WTC11 (cell line): ENCODE data around the gene RFTN1.

Experiments
- CDX4 ChIP-seq: fragments of 250-450 bp; sonication (Bioruptor Pico); IDR thresholded peaks from 2 replicates; pipeline ENCODE4 v1.9.0; 2021; ENCODE audit warnings: moderate library complexity, mild to moderate bottlenecking, inconsistent platforms, borderline replicate concordance
- CREM ChIP-seq: sonication (generic); formaldehyde crosslinking; IDR thresholded peaks from 2 replicates; pipeline ENCODE4 v1.8.1; 2022; ENCODE audit warnings: mild to moderate bottlenecking, missing genetic modification reagents, moderate library complexity
- CTCF ChIP-seq: fragments of 200-600 bp; IDR thresholded peaks from 2 replicates; pipeline ENCODE4 v1.8.0; 2022; ENCODE audit warnings: antibody characterized with exemption
- FOXJ3 ChIP-seq: sonication (generic); formaldehyde crosslinking; IDR thresholded peaks from 2 replicates; pipeline ENCODE4 v1.9.0; 2021; ENCODE audit warnings: missing genetic modification reagents, mild to moderate bottlenecking, borderline replicate concordance
- FOXP4 ChIP-seq: sonication (generic); formaldehyde crosslinking; IDR thresholded peaks from 2 replicates; pipeline ENCODE4 v1.8.0; 2022; ENCODE audit warnings: mild to moderate bottlenecking, missing genetic modification reagents
- GABPB1 ChIP-seq: sonication (generic); formaldehyde crosslinking; IDR thresholded peaks from 2 replicates; pipeline ENCODE4 v1.8.1; 2023; ENCODE audit warnings: mild to moderate bottlenecking, missing genetic modification reagents
- JUN ChIP-seq: sonication (generic); formaldehyde crosslinking; IDR thresholded peaks from 2 replicates; pipeline ENCODE4 v1.8.0; 2023; ENCODE audit warnings: mild to moderate bottlenecking, missing genetic modification reagents
- MAX ChIP-seq: sonication (generic); formaldehyde crosslinking; IDR thresholded peaks from 2 replicates; pipeline ENCODE4 v1.8.0; 2022; ENCODE audit warnings: mild to moderate bottlenecking, missing genetic modification reagents
- NFYB ChIP-seq: sonication (generic); formaldehyde crosslinking; conservative IDR thresholded peaks from 2 replicates; pipeline ENCODE4 v1.8.0; 2022; ENCODE audit warnings: low read depth, missing genetic modification reagents
- NR2C2 ChIP-seq: sonication (generic); formaldehyde crosslinking; IDR thresholded peaks from 2 replicates; pipeline ENCODE4 v1.8.0; 2022; ENCODE audit warnings: mild to moderate bottlenecking, missing genetic modification reagents
- USF2 ChIP-seq: sonication (generic); formaldehyde crosslinking; IDR thresholded peaks from 2 replicates; pipeline ENCODE4 v1.8.1; 2023; ENCODE audit warnings: mild to moderate bottlenecking, missing genetic modification reagents, moderate library complexity
- ZNF396 ChIP-seq: fragments of 250-450 bp; sonication (Bioruptor Pico); IDR thresholded peaks from 2 replicates; pipeline ENCODE4 v1.8.0; 2021; ENCODE audit warnings: mild to moderate bottlenecking, moderate library complexity, borderline replicate concordance
- ZNF671 ChIP-seq: fragments of 250-450 bp; sonication (Bioruptor Pico); IDR thresholded peaks from 2 replicates; pipeline ENCODE4 v1.8.0; 2021; ENCODE audit warnings: mild to moderate bottlenecking

GRCh38 chr3:16503191-16503776 is 10.2 kb downstream of the RFTN1 start:
- TF ChIP-seq CTCF (no peak), USF2 (CRISPR knock-in tag) (no peak), CDX4 (CRISPR knock-in tag) (no peak), CREM (CRISPR knock-in tag) (no peak), MAX (CRISPR knock-in tag) (no peak), GABPB1 (CRISPR knock-in tag) (no peak), ZNF671 (CRISPR knock-in tag) (no peak), FOXP4 (CRISPR knock-in tag) (no peak), NR2C2 (CRISPR knock-in tag) (no peak), FOXJ3 (CRISPR knock-in tag) (no peak), JUN (no peak), NFYB (CRISPR knock-in tag) (no peak), ZNF396 (CRISPR knock-in tag) (no peak)
